ENCODE results near the gene IDI1.
"Not testable (repeated sequence)": the region's sequence is repeated elsewhere in the genome, so short reads cannot be mapped to it uniquely, and the experiment has no call there.

Gene IDI1

GRCh38 chr10:1048732-1049424 lies at the start of gene IDI1:
Gene IDI1, minus strand, starts transcription at chr10:1049119. Its CDS starts 116 bp downstream, at chr10:1049003.
- peak; percentile 99 for DNase-seq (ENCODE audit: low read depth)

- DNase-seq (ENCODE audit: low read depth): no peak
Observed at GRCh38 chr10:1097436-1097835, 48.5 kb upstream of the IDI1 start.

DNA sequence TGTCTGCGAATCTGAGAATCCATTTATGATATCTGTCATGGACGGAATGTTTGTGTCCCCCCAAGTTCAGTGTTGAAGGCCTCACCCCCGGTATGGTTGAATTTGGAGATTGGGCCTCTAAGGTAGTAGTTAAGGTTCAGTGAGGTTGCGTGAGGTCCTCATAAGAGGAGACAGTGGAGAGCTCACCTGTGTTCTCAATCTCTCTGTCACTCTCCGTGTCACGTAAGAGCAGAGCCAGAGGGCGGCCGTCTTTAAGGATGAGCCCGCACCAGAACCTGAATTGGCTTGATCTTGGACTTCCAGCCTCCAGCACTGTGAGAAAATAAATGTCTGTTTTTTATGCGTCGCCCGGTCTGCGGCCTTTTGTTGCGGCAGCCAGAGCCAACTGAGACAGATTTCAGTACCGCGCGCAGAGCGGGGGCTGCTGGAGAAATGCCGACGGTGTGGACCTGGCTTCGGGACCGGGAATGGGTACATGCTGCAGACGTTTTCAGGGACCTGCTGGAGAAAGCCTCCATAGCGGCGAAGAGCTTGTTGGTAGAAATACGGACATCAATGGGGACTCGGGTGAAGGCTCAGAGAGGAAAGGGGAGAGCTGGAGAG lies 47.5 kb upstream of the IDI1 start:
- no peak for DNase-seq (ENCODE audit: low read depth)

DNA sequence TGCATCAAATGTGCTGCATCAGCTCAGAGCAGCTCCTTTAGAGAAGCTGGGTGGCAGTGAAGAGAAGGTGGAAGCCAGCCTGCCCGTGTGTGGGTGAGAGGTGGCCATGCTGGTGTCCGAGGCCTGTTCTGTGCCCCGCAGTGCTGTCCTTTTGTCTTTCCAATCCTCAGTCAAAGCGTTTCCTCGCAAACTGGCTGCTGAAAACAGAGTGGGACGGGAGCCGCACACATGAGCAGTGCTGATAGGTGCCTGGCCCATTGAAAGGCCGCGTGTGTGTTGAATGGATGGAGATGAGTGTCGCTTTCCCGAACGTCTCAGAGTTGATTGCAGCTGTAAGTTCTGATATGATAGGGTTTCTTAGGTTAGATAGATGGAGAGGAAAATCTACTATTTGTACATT lies 46.6 kb upstream of the IDI1 start:
- DNase-seq (ENCODE audit: low read depth): no peak

DNA sequence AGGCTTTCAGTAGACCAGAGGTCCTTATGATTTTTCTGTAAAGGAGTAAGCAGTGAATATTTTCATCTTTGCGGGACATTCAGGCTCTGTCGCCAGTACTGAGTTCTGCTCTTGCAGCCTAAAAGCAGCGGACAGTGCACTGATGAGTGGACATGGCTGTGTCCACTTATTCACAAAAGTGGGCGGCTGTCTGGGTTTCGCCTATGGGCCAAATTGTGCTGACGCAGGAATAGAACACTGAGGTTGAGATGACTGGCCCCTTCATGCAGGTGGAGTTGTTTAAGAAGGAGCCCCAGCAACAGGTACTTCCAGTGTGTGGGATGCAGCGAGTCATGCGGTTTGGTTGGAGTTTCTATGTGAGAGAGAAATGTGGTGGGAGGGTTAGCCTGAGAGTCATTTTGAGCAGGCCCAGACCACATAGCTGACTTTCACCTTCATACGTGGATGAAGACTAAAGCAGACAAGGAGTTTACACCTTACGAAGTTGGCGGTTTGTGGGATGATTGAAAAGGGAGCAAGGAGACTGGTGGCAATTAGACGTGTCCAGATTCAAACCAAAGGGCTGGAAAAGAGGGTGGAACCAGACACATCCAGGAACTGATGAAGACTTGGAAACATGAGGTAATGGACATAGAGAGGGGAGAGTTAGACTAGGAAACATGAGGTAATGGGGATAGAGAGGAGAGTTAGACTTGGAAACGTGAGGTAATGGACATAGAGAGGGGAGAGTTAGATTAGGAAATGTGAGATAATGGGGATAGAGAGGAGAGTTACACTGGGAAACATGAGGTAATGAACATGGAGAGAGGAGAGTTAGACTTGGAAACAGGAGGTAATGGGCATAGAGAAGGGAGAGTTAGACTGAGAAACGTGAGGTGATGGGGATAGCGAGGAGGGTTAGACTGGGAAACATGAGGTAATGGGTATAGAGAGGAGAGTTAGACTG lies 45.5 kb upstream of the IDI1 start:
- no peak for DNase-seq (ENCODE audit: low read depth)

- no peak for DNase-seq (ENCODE audit: low read depth)
Observed at GRCh38 chr10:1093696-1094095, 44.8 kb upstream of the IDI1 start.

- DNase-seq (ENCODE audit: low read depth): no peak
Observed at GRCh38 chr10:1090696-1091095, 41.8 kb upstream of the IDI1 start.

GRCh38 chr10:1089017-1089689 lies 40.2 kb upstream of the IDI1 start:
- no peak for DNase-seq (ENCODE audit: low read depth)

GRCh38 chr10:1086787-1087186 lies 37.9 kb upstream of the IDI1 start:
- no peak for DNase-seq (ENCODE audit: low read depth)

DNA sequence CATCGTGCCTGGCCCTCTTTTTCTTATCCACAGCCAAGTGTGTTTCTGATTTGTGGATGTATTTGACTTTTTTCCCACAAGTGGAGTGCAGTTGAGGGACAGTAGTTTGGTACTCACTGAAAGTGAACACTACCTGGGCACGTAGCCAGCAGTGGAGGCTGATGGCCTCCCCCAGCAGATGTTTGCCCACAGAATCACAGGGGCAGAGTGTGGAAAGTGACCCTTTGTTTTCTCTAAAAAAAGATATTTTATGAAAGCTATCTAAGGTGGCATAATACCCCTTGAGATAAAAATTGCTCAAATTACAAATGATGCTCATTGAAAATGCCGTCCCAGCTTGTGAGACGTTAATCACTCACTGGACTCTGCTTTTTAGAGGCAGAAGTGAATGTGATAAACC lies 36.3 kb upstream of the IDI1 start:
- no peak for DNase-seq (ENCODE audit: low read depth)

DNA sequence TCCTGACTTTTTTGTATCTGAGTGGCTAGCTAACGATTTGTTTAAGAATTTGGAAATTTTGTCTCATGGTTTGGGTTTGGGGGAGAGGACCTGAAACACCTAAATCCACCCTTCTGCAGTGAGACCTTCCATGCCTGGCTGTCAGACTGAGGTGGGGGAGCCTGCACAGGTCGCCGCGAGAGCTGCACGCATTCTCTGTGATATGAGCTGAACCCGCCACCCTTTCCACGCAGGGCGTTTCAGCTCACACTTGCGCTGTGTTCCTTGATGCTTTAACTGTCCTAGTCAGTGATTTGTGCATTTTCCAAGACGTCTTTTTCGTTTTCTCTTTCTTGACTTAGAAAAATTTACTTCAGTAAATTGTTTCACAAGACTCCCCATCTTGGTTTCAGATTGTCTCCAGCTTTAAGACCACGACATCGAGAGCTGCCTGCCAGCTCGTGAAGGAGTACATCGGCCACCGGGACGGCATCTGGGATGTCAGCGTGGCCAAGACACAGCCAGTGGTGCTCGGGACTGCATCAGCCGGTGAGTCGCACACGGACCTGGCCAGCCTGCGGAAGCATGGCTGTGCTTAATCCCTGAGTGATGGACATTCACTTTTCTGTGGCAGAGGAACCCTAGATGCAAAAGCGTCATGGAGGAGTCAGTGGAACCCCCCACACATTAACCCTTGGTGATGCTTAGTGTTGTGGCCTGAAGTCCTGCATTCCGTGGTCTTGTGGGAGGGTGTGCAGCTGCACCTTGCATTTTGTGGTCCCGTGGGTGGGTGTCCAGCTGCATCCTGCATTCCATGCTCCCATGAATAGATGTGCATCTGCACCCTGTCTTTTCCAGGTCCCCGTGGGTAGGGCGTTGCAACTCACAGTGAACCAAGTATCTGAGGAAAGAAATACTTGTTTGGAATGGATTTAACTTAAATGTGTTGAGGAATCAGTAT lies 35.4 kb upstream of the IDI1 start:
- no peak for DNase-seq (ENCODE audit: low read depth)

DNA sequence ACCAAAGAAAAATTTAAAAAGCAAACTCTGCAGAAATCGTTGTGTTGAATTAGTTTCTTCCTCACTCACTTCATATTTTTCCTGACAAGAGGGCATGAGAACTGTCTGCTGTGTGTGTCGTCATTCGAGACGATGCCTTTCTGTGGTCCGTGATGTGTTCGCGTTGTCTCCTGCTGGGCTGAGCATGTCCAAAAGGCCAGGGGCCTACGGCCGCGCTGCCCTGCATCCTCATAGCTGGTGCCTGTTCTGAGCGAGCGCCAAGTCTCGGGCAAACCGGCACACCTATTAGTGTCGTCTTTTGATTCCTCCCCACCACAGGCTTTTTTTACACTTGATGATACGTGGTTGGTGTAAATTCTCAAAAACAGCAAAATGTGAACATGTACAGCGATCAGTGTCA lies 34.7 kb upstream of the IDI1 start:
- no peak for DNase-seq (ENCODE audit: low read depth)

GRCh38 chr10:1078668-1079067 lies 29.7 kb upstream of the IDI1 start:
- no peak for DNase-seq (ENCODE audit: low read depth)

- DNase-seq (ENCODE audit: low read depth): peak; percentile 36
Observed at GRCh38 chr10:1074748-1075308, 25.9 kb upstream of the IDI1 start.

DNA sequence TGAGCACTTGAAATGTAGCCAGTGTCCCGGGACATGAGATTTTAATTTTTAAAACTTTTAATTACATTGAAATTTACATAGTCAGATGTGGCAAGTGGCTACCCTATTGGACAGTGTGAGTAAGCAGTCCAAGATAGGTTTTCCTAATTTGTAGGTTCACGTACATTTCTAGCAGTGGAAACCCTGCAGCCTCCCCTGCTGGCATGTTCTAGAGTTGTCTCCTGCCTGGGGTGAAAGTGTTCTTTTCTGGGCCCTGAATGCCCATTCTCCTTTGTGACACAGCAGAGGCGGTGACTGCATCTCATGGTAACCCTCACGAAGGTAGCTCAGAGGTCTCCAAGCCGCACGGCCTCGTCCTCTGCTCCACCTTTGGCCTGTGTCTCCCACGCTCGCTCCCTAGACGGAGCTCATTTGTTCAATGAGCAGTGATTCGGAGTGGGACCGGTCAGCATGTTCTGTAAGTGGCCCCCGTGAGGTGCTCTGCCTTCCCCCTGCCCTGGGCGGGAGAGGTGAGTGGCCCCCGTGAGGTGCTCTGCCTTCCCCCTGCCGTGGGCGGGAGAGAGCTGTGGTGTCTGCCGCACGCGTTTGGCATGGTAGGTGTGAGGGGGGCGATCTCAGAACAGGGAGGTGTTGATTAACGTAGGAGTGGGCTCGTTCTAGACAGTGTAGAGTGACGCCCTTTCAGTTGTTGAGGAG lies 25.3 kb upstream of the IDI1 start:
- DNase-seq (ENCODE audit: low read depth): no peak

DNA sequence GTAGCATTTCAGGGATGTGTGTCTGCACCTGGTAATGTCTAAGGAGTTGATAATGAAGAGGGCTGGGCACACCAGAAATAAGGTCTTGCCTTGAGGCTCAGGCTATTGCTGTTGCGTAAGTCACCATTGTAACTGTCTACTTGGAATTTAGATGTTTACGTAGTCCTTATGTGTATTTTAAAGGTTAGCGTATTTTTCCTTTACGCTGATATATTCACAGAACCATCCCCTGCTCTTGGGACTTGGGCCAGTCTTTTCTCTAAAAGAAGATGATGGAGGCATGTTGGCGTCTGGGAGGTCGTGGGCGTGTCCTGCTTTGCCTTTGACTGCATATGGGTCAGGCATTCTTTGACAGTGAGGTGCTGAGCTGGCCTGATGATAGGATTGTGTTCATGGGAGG lies 22.0 kb upstream of the IDI1 start:
- DNase-seq (ENCODE audit: low read depth): peak; percentile 28

DNA sequence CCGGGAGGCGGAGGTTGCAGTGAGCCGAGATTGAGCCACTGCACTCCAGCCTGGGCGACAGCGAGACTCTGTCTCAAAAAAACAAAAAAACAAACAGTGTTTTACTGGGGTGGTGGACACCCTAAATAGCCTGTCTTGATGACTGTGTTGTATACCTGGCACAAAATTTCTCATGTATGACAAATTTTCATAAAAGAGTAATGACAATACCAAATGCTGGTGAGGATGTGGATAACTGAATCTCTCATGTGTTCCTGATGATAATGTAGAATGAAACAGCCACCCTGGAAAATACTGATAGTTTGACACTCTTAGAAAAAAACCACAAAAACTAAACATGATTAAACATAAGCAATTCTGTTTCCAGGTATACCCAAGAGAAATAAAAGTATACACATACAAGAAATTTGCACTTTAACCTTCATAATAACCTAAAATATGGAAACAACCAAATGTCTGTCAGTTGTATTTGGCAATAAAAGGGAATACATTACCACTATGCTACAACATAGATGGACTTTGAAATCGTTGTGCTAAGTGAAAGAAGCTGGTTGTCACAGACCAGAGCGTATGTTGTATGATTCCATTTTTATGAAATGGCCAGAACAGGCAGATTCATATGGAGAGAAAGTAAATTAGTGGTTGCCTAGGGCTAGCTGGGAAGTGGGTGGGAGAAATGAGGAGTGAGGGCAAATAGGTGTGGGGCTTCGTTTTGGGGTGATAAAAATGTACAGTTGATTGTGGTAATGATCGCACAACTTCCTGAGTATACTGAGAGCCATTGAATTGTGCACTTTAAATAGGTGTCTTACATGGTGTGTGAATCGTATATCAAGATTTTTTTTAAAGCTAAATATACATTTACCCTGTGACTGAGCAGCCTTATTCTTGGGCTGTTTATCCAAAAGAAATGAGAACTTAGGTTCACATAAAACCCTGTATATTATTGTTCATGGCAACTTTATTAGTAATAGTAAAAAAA lies 19.8 kb upstream of the IDI1 start:
- DNase-seq (ENCODE audit: low read depth): no peak

- DNase-seq (ENCODE audit: low read depth): not testable (repeated sequence)
Observed at GRCh38 chr10:1066734-1067133, 17.8 kb upstream of the IDI1 start.

DNA sequence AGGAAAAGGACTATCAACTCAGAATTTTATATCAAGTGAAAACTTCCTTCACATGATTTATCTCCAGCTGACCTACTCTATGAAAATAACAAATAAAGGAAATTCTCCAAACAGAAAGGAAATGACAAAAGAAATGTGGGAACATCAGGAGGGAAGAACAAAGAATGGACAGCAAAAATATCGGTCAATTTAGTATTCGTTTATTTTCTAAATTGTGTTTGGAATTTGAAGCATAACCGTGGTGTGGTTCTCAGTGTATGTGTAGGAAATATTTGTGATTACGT lies 16.0 kb upstream of the IDI1 start:
- no peak for DNase-seq (ENCODE audit: low read depth)

Measured in ELR (cell line).